Gastrocnemius medialis (tissue), 4 donors: Measurements from ENCODE around the gene LRRC71. TPM values are rescaled to one million over a fixed set of nuclear protein-coding genes. Genes with fewer than 3 reads are reported as not detected.

ENCODE experiments used
- ATAC-seq, 2 donors: fragments of 150-250 bp; one replicate each; pipeline ENCODE4 v1.9.1; 2016
- DNase-seq, 2 donors: peaks; one replicate each; pipeline ENCODE4 v3.0.0-alpha.2; 2019
- H3K27ac ChIP-seq, 4 donors: fragments of 200-600 bp; sonication (generic); 1 replicate in 1 of 4; 2 replicates in 3 of 4; pipeline ENCODE4 v1.5.1; 2016 to 2018; ENCODE audit warnings: mild to moderate bottlenecking in 2 of 4, moderate library complexity in 1 of 4
- H3K27me3 ChIP-seq, 3 donors: fragments of 200-600 bp; sonication (generic) in 2 of 3; 1 replicate in 1 of 3; 2 replicates in 2 of 3; pipeline versions ENCODE4 v1.5.1 to v1.6.0; 2016 to 2019; ENCODE audit warnings: mild to moderate bottlenecking in 1 of 3, moderate library complexity in 1 of 3
- H3K36me3 ChIP-seq, 2 donors: fragments of 200-600 bp; sonication (generic) in 1 of 2; one replicate each; pipeline ENCODE4 v1.5.1; 2017 to 2018
- H3K4me1 ChIP-seq, 2 donors: fragments of 200-600 bp; sonication (generic) in 1 of 2; one replicate each; pipeline ENCODE4 v1.5.1; 2016 to 2017; ENCODE audit warnings: mild to moderate bottlenecking in 2 of 2
- H3K4me3 ChIP-seq, 4 donors: fragments of 200-600 bp; sonication (generic) in 3 of 4; 1 replicate in 1 of 4; 2 replicates in 3 of 4; pipeline ENCODE4 v1.5.1; 2016 to 2019; ENCODE audit warnings: mild to moderate bottlenecking in 2 of 4
- H3K9me3 ChIP-seq, 3 donors: fragments of 200-600 bp; sonication (generic) in 2 of 3; 1 replicate in 1 of 3; 2 replicates in 2 of 3; pipeline ENCODE4 v1.5.1; 2016 to 2019
- CTCF ChIP-seq, 5 experiments: fragments of 450-650 bp in 3 of 5; fragments of 200-600 bp in 2 of 5; sonication (generic) in 2 of 5; IDR thresholded peaks in 4 of 5; conservative IDR thresholded peaks in 1 of 5; 1 replicate in 4 of 5; 2 replicates in 1 of 5; pipeline ENCODE4 v1.5.1; 2016 to 2019; ENCODE audit warnings: antibody characterized with exemption in 5 of 5, mild to moderate bottlenecking in 3 of 5, moderate library complexity in 3 of 5
- POLR2A ChIP-seq, 2 donors: fragments of 450-650 bp; IDR thresholded peaks; one replicate each; pipeline ENCODE4 v1.6.1; 2017; ENCODE audit warnings: antibody characterized with exemption in 2 of 2, mild to moderate bottlenecking in 2 of 2, moderate library complexity in 2 of 2
- in situ Hi-C, 4 donors: fragments of 200-750 bp; cut with MboI; loops; one replicate each; pipeline versions ENCODE4 v1.15.0 to v1.8.0; 2017; ENCODE audit warnings: low sequenced_read_pairs in 4 of 4
- intact Hi-C: fragments of 100-400 bp; cut with DNase I; formaldehyde crosslinking; loops from one replicate; pipeline ENCODE4 v1.15.1; 2023; ENCODE audit warnings: low total_unique reads
- total RNA-seq, 4 donors: library from RNA; depleted of rRNA; stranded (reverse); fragments of >200 nt; gene quantifications; one replicate each; pipeline versions ENCODE4 v1.1.0 to v1.2.3, GENCODE V29; 2016

The LRRC71 gene
- total RNA-seq, 4 donors from 2014 or later: not detected

GRCh38 chr1:156904187-156904959 lies 16.1 kb upstream of the LRRC71 start:
- H3K4me3 ChIP-seq: no peak overlapping the region
- in situ Hi-C loops: no loop called here
- TF ChIP-seq CTCF (IDR thresholded peaks at IDR 0.05 in 4 of 5, conservative IDR thresholded peaks at IDR 0.05 in 1 of 5) (no peak), POLR2A (IDR thresholded peaks at IDR 0.05) (no peak)
- peaks cover 0 to 3% of the 10 kb centered on the region in 2 donors for H3K36me3 ChIP-seq
- ATAC-seq: no peak
- peaks cover 0 to 7% (median 4%) of the 10 kb centered on the region in 3 donors for H3K27me3 ChIP-seq
- H3K9me3 ChIP-seq: no peaks in the 10 kb centered on the region
- intact Hi-C loops: no loop called here
- no peak for DNase-seq
- peaks cover 9 to 12% of the 10 kb centered on the region in 2 donors for H3K4me1 ChIP-seq
- no peak overlapping the region for H3K27ac ChIP-seq

DNA sequence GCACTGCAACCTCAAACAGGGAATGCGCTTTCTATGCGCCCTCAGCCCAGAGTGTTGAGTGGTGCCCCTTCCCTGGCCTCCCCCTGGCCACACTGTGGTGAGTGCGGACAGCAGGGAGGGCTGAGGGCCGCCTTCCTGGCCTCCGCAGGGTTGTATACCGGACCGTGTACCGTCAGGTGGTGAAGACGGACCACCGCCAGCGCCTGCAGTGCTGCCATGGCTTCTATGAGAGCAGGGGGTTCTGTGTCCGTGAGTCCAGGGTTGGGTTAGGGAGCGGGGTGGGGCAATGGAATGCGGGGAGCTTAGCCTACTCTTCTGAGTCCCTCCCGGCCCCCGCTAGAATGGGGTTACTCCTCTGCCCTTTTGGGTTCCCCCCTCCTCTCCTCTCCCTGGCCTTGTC lies 15.3 kb upstream of the LRRC71 start:
- ATAC-seq (no peak), DNase-seq (no peak)
- Histone ChIP-seq H3K27ac (no peak overlapping the region), H3K4me3 (no peak overlapping the region), H3K27me3 (peaks cover 0 to 11% (median 7%) of the 10 kb centered on the region in 3 donors), H3K9me3 (no peaks in the 10 kb centered on the region), H3K4me1 (peaks cover 6% of the 10 kb centered on the region in 2 donors), H3K36me3 (peaks cover 0 to 3% of the 10 kb centered on the region in 2 donors)
- in situ Hi-C loops (no loop called here), intact Hi-C loops (no loop called here)
- TF ChIP-seq POLR2A (IDR thresholded peaks at IDR 0.05) (no peak), CTCF (IDR thresholded peaks at IDR 0.05 in 4 of 5, conservative IDR thresholded peaks at IDR 0.05 in 1 of 5) (no peak)

DNA sequence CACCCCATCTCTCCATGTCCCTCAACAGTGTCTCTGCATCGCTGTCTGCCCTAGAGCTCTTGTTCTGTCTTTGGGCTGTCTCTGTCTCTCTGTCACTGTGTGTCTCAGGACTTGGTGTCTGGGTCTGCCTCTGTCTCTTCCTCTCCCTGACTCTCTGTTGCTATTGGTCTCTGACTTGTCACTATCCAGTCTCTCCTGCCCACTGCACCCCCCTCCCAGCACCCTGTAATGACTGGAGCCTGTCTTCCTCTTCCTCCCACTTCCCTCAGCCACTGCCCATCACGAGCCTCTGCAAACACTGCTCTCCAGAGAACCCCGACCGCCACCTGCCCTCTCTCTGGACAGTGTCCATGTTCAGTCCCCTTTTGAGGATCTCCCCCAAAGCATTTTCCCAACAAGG lies 14.8 kb upstream of the LRRC71 start:
- H3K27me3 ChIP-seq: peaks cover 0 to 11% (median 7%) of the 10 kb centered on the region in 3 donors
- in situ Hi-C loops (no loop called here), intact Hi-C loops (no loop called here)
- H3K4me3 ChIP-seq: no peak overlapping the region
- no peaks in the 10 kb centered on the region for H3K9me3 ChIP-seq
- TF ChIP-seq CTCF (IDR thresholded peaks at IDR 0.05 in 4 of 5, conservative IDR thresholded peaks at IDR 0.05 in 1 of 5) (no peak), POLR2A (IDR thresholded peaks at IDR 0.05) (no peak)
- H3K4me1 ChIP-seq: peaks cover 5 to 6% of the 10 kb centered on the region in 2 donors
- ATAC-seq (no peak), DNase-seq (no peak)
- no peak overlapping the region for H3K27ac ChIP-seq
- peaks cover 0 to 3% of the 10 kb centered on the region in 2 donors for H3K36me3 ChIP-seq

DNA sequence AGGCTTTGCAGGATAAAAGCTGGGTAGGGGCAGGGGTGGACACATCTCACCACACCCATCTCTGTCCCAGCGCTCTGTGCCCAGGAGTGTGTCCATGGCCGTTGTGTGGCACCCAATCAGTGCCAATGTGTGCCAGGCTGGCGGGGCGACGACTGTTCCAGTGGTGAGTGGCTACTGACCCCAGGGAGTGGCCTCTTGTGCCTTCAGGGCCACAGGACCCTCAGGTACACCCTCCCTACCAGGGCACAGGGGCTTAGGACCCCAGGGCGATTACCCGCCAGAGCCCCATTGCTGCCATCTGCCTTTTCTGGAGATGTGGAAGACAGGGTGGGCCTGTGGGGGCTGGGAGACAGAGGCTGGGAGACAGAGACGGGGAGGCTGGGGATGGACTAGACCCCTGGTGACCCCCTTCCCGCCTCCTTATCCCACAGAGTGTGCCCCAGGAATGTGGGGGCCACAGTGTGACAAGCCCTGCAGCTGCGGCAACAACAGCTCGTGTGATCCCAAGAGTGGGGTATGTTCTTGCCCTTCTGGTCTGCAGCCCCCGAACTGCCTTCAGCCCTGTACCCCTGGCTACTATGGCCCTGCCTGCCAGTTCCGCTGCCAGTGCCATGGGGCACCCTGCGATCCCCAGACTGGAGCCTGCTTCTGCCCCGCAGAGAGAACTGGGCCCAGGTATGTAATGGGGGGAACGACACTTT lies 14.1 kb upstream of the LRRC71 start:
- in situ Hi-C loops (no loop called here), intact Hi-C loops (no loop called here)
- Histone ChIP-seq H3K27ac (no peak overlapping the region), H3K27me3 (peaks cover 0 to 11% (median 7%) of the 10 kb centered on the region in 3 donors), H3K36me3 (peaks cover 0 to 3% of the 10 kb centered on the region in 2 donors), H3K4me1 (peaks cover 0 to 2% of the 10 kb centered on the region in 2 donors), H3K9me3 (no peaks in the 10 kb centered on the region), H3K4me3 (no peak overlapping the region)
- TF ChIP-seq POLR2A (IDR thresholded peaks at IDR 0.05) (no peak), CTCF (IDR thresholded peaks at IDR 0.05 in 4 of 5, conservative IDR thresholded peaks at IDR 0.05 in 1 of 5) (no peak)
- no peak for DNase-seq
- ATAC-seq: no peak
